GM19372 (cell line): Measurements from ENCODE around the gene HIP1.
"Not testable (repeated sequence)": the region's sequence is repeated elsewhere in the genome, so short reads cannot be mapped to it uniquely, and the experiment has no call there.

ENCODE experiments used
- ATAC-seq: cut with Tn5 transposase; IDR thresholded peaks from one replicate; pipeline ENCODE4 v1.9.1; 2021; ENCODE audit warnings: mild to moderate bottlenecking, low read depth, moderate library complexity; ENCODE audit not compliant: unreplicated experiment

The HIP1 gene

GRCh38 chr7:75623390-75624133, 115.2 kb downstream of the HIP1 start:
- ATAC-seq: no peak

DNA sequence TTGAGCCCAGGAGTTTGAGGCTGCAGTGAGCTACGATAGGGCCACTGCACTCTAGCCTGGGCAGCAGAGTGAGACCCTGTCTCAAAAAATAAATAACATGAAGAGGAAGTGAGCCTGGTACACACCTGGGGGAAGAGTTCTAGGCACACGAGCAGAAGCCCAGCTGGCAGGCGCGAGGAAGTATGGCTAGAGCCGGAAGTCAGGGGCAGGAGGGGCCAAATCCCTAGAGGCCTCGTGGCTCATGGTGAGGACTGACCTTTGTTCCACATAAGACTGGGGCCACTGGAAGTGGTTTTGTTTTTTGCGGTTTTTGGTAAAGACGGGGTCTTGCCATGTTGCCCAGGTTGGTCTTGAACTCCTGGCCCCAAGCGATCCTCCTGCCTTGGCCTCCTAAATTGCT, 117.6 kb downstream of the HIP1 start:
- no peak for ATAC-seq

- no peak for ATAC-seq
Observed at GRCh38 chr7:75619636-75620035, 119.1 kb downstream of the HIP1 start.

- ATAC-seq: no peak
Observed at GRCh38 chr7:75617634-75618234, 121.0 kb downstream of the HIP1 start.

GRCh38 chr7:75616421-75617167, 122.1 kb downstream of the HIP1 start:
- ATAC-seq: no peak

DNA sequence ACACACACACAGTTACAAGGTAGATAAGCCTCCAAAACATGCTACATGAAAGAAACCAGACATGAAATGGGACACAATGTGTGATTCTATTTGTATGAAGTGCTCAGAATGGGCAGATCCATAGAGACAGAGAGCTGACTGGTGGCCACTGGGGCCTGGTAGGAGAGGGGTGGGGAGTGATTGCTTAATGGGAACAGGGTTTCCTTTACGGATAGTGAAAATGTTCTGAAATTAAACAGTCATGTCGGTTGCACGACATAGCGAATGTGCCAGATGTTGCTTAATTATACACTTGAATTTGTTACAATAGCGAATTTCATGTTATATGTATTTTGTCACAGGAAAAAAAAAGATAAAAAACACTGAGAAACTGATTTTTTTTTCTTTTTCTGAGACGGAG, 124.3 kb downstream of the HIP1 start:
- no peak for ATAC-seq

DNA sequence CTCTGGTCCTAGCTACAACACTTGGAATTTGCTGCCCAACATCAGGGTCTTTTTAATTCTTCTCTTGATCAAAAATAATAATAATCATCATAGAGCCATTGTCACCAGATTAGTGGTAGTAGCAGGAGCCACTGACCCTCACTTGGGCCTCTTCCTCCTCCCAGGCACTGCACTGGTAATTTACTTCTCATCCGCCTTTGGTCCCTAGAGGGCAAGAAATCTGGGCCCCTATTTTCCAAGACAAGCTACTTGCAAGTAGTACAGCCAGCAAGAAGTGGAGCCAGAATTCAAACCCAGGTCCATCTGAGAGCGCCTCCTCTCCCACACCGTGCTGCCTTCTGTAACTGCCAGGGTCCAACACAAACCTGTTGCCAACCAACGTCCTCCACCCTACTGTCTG, 125.4 kb downstream of the HIP1 start:
- no peak for ATAC-seq

DNA sequence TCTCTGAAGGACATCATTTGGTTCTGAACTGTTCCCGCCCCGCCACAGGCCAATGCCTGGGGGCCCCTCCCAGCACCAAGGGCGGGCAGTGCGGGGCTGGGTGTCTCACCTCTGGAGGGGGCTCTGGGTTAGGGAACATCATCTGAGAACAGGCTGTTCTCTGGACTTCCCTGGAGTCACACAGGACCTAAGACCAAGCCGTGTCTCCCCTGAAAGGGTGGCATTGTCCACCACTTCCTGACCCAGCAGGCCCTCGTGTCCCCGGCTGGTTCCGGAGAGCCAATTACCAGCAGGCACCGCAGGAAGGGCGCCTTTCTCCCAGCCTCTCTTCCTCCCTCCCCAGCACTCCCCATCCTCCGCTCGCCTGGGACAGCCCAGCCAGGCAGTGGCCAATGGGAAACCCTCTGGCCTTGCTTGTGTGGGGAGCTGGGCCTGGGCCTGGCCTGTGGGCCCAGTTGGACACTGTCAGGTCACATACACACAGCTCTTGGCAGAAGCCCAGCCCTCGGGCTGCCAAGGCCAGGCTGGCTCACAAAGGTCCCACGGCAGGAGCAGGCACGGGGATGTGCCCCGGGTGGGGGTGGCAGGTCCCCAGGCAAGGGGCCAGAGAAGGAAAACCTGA, 127.1 kb downstream of the HIP1 start:
- ATAC-seq: no peak

GRCh38 chr7:75609416-75609815, 129.3 kb downstream of the HIP1 start:
- not testable (repeated sequence) for ATAC-seq

DNA sequence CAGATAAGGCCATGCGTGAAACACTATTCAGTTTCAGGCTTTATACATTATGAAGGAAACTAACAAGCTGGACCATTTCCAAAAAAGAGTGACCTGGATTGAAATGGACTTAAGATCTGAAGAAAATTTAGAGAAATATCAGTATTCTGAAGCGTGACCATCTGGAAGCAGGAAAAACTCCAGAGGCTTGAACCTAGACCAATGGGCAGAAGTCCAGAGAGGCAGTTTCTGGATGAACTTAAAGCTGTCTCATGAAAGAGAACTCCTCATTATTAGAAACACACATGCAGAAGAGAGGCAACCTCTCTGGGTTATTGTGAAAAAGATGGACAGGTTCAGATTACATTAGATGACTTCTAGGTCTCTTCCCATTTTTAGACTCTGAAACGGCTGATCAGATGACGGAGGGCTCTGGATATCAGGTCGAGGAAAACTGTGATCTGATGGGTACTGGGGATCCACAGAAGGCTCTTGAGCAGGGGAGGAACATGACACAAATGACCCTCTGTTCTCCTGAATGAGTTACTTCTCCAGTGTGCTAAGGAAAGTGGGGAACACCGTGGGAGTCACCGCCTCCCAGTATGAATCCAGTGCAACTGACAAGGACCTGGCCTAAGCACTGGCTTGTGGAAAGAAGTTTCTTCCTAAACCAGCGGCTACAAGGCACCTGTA, 130.2 kb downstream of the HIP1 start:
- ATAC-seq: no peak

GRCh38 chr7:75604408-75604807, 134.3 kb downstream of the HIP1 start:
- no peak for ATAC-seq

DNA sequence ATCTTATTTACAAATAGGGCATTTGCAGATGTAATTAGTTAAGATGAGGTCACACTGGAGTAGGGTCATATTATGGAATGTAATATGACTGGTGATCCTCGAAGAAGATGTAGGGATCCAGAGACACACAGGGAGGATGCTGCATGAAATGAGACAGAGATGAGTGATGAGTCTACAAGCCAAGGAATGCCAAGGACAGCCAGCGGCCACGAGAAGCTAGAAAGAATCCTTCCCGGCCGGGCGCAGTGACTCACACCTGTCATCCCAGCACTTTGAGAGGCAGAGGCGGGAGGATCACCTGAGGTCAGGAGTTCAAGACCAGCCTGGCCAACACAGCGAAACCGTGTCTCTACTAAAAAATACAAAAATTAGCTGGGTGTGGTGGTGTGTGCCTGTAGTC, 135.9 kb downstream of the HIP1 start:
- ATAC-seq: not testable (repeated sequence)

DNA sequence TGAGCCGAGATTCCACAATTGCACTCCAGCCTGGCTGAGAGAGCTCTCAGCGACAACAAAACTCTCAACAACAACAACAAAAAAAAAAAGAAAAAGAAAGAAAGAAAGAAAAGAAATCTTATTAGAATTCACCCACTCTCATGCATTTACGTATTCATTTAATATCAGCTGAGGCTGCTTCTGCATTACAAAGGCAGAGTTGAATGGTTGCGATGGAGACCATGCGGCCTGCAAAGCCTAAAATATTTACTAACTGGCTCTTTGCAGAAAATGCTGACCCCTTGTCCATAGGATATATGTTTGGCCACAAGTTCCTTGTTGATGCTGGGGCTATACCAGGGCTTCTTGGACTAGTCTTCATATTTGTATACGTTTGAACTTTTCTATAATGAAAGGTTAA, 137.2 kb downstream of the HIP1 start:
- no peak for ATAC-seq

- not testable (repeated sequence) for ATAC-seq
Observed at GRCh38 chr7:75600748-75601147, 138.0 kb downstream of the HIP1 start.

GRCh38 chr7:75599244-75599781, 139.4 kb downstream of the HIP1 start:
- ATAC-seq: no peak

GRCh38 chr7:75596727-75597614, 141.8 kb downstream of the HIP1 start:
- ATAC-seq: no peak

DNA sequence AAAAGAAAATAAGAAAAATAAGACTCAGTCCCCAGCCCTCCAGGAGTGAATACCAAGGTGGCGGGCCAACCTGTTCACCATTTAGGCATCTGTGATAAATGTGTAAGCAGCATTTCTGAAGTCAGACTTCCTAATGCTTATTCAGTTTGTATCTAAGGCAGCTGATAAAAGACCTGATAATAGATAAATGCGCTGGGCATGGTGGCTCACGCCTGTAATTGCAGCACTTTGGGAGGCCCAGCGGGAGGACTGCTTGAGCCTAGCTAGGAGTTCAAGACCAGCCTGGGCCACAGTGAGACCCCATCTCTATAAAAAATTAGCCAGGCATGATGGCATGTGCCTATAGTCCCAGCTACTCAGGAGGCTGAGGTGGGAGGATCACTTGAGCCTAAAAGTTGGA, 143.0 kb downstream of the HIP1 start:
- no peak for ATAC-seq

DNA sequence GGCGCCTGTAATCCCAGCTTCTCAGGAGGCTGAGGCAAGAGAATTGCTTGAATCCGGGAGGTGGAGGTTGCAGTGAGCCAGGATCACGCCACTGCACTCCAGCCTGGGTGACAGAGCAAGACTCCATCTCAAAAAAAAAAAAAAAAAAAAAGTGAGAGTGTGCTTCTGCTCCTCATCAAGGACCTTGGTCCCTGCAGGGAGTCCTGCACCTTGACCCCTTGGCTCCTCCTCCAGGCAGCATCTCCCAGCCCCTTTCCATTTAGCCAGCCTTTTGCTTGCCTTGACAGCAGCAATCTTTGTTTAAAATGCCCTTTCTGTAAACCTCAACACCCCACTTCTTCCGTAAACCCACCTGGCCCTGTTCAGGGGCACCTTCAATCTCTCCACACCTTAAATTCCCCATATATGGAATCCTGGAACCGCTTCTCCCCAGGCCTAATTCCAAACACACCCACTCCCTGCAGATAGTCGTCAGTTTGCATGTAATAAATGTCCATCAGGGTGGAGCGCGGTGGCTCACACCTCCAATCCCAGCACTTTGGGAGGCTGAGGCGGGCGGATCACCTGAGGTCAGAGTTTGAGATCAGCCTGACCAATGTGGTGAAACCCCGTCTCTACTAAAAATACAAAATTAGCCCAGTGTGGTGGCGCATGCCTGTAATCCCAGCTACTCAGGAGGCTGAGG, 145.1 kb downstream of the HIP1 start:
- not testable (repeated sequence) for ATAC-seq
